ENCODE results near the gene SUPT7L.
A peak's percentile ranks its signal among the peaks of the same experiment; 100 is the strongest.
"Not testable (repeated sequence)": the region's sequence is repeated elsewhere in the genome, so short reads cannot be mapped to it uniquely, and the experiment has no call there.

Gene SUPT7L

GRCh38 chr2:27638037-27638637, 25.3 kb downstream of the SUPT7L start:
- DNase-seq (ENCODE audit: low read depth): peak; percentile 93

- peak; percentile 40 for DNase-seq (ENCODE audit: low read depth)
Measured at GRCh38 chr2:27636766-27637165, 26.6 kb downstream of the SUPT7L start.

GRCh38 chr2:27634291-27634690, 29.1 kb downstream of the SUPT7L start:
- no peak for DNase-seq (ENCODE audit: low read depth)

- not testable (repeated sequence) for DNase-seq (ENCODE audit: low read depth)
Measured at GRCh38 chr2:27630257-27630656, 33.2 kb downstream of the SUPT7L start.

GRCh38 chr2:27628767-27629709, 34.4 kb downstream of the SUPT7L start, which contains the start of the genes CCDC121 and GPN1:
Gene CCDC121, minus strand, starts transcription at chr2:27629012. Its CDS starts 1,213 bp downstream, at chr2:27627799.
Gene GPN1, plus strand, starts transcription at chr2:27629050. Its CDS starts 9 bp downstream, at chr2:27629059.
- DNase-seq (ENCODE audit: low read depth): peak; percentile 96

- peak; percentile 98 for DNase-seq (ENCODE audit: low read depth)
Measured at GRCh38 chr2:27627963-27628766, 35.2 kb downstream of the SUPT7L start.

GRCh38 chr2:27626921-27627320, 36.5 kb downstream of the SUPT7L start:
- DNase-seq (ENCODE audit: low read depth): peak; percentile 59

- not testable (repeated sequence) for DNase-seq (ENCODE audit: low read depth)
Measured at GRCh38 chr2:27626323-27626722, 37.1 kb downstream of the SUPT7L start.

GRCh38 chr2:27624943-27625342, 38.5 kb downstream of the SUPT7L start:
- DNase-seq (ENCODE audit: low read depth): no peak

- peak; percentile 80 for DNase-seq (ENCODE audit: low read depth)
Measured at GRCh38 chr2:27622921-27623384, 40.5 kb downstream of the SUPT7L start.

GRCh38 chr2:27621524-27621923, 41.9 kb downstream of the SUPT7L start:
- DNase-seq (ENCODE audit: low read depth): no peak

- DNase-seq (ENCODE audit: low read depth): no peak
Measured at GRCh38 chr2:27615316-27615715, 48.1 kb downstream of the SUPT7L start.

- no peak for DNase-seq (ENCODE audit: low read depth)
Measured at GRCh38 chr2:27613985-27614384, 49.4 kb downstream of the SUPT7L start.

- peak; percentile 75 for DNase-seq (ENCODE audit: low read depth)
Measured at GRCh38 chr2:27606611-27607010, 56.8 kb downstream of the SUPT7L start.

Measured in iris pigment epithelial cell (primary cell).